Adipocyte (in vitro differentiated cells): Measurements from ENCODE around the gene IRAK3.

Experiments
- DNase-seq: peaks from one replicate; pipeline ENCODE4 v3.0.0-alpha.2; 2015; ENCODE audit warnings: low read depth
- H3K27me3 ChIP-seq: replicated peaks from 2 replicates; pipeline ENCODE4 v1.7.0; 2013; ENCODE audit warnings: mild to moderate bottlenecking, low read length, moderate library complexity; ENCODE audit not compliant: control insufficient read depth, insufficient read depth
- H3K36me3 ChIP-seq: 2 replicates; pipeline ENCODE4 v1.7.0; 2013; ENCODE audit warnings: low read length, mild to moderate bottlenecking, moderate library complexity; ENCODE audit not compliant: control insufficient read depth, insufficient read depth, severe bottlenecking
- H3K4me1 ChIP-seq: 2 replicates; pipeline ENCODE4 v1.7.0; 2013; ENCODE audit warnings: mild to moderate bottlenecking, low read length, moderate library complexity; ENCODE audit not compliant: control insufficient read depth, insufficient read depth
- H3K4me3 ChIP-seq: 2 replicates; pipeline ENCODE4 v1.7.0; 2013; ENCODE audit warnings: mild to moderate bottlenecking, low read length, moderate library complexity
- H3K9ac ChIP-seq: 2 replicates; pipeline ENCODE4 v1.7.0; 2013; ENCODE audit warnings: mild to moderate bottlenecking, low read length, moderate library complexity
- H3K9me3 ChIP-seq: 2 replicates; pipeline ENCODE4 v1.7.0; 2013; ENCODE audit warnings: mild to moderate bottlenecking, low read length, moderate library complexity; ENCODE audit not compliant: control insufficient read depth

The IRAK3 gene

DNA sequence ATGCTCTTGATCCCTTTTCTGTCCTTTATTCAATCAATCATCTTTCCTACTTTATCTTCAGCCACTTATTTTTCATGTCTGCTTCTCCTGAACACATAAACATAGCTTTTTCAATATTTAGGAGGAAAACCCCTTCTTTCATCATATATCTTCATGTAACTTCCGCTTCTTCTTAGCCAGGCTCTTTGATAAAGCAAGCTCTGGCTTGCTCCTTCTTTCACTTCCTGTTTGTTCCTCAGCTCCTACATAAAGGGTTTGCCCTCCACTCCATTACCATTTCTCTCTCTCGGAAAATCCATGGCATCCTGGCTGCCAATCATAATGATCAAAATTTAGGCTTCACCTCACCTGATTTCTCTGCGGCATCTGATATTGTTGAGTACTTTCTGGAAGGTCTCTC is 79.5 kb downstream of the IRAK3 start:
- no peaks in the 10 kb centered on the region for H3K4me1 ChIP-seq
- no peak for DNase-seq
- no peaks in the 10 kb centered on the region for H3K36me3 ChIP-seq
- no peaks in the 10 kb centered on the region for H3K27me3 ChIP-seq
- H3K9ac ChIP-seq = no peak overlapping the region
- no peaks in the 10 kb centered on the region for H3K9me3 ChIP-seq
- H3K4me3 ChIP-seq = no peak overlapping the region

DNA sequence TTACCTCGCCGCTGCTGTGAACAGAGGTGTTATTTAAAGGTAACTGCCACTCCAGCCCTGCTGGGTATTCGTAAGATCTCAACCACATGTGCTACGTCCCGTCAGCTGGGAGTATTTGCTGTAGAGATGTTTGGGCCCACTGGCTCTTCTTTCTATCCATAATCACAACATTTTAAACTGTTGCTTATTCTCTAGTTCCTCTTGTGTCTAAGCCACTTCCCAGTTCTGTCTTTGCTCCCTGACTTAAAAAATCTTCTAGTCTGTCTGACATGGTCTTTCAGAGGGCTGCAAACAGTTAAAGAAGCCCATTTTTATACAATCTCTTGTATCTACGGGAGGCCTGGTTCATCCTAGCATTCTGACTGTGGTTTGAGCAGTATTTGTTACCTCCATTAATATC is 80.1 kb downstream of the IRAK3 start:
- Histone ChIP-seq H3K4me3 (no peak overlapping the region), H3K27me3 (no peaks in the 10 kb centered on the region), H3K9me3 (no peaks in the 10 kb centered on the region), H3K4me1 (no peaks in the 10 kb centered on the region), H3K9ac (no peak overlapping the region), H3K36me3 (no peaks in the 10 kb centered on the region)
- no peak for DNase-seq

DNA sequence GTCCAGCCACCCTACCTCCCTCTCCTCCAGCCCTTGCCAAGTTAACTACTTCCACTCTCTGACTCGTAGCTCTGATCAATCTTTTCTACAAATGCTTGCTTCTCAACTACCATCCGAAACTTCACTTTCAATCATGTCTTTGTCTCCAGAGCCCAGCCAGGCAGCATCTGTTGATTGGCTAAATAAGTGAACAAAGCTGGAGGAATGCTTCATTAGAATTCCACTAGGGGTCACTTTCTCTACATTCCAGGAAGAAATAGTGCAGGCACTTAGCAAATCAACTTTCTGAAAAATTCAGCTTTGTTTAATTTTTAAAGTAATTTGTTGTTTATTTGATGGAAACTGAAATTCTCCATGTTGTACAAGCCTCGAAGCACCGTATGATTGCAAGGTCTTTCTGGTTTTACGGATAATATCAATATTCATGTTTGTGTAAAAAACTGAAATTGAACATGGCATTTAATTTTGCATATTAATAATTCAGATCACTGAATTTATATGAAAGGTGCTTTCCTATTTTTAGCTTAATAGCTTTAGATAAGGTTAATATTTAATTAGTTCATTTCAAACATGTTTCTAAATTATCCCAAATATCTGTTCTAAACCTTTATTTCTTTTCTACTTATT is 80.9 kb downstream of the IRAK3 start:
- H3K36me3 ChIP-seq = no peaks in the 10 kb centered on the region
- H3K27me3 ChIP-seq = no peaks in the 10 kb centered on the region
- no peak overlapping the region for H3K9ac ChIP-seq
- H3K4me1 ChIP-seq = no peaks in the 10 kb centered on the region
- peak; percentile 83 for DNase-seq
- no peaks in the 10 kb centered on the region for H3K9me3 ChIP-seq
- H3K4me3 ChIP-seq = no peak overlapping the region

DNA sequence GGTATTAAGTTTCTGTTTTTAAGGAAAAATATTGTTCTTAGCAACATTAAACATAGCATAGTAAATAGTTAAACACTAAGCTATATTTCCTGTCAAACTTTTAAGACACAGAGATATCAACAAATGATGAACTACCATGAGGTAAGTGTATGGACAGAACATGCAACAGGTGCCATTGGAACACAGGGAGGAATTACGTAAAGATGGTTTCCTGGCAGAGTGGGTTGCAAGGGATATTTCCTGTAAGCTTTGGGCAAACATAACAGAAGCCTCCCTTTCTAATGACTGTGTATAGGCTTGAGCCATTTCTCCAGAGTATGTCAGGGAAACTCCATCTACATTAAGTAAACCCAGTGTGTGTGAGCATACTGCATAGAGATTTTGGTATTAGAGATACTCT is 81.6 kb downstream of the IRAK3 start:
- no peak overlapping the region for H3K4me3 ChIP-seq
- H3K4me1 ChIP-seq = no peaks in the 10 kb centered on the region
- no peaks in the 10 kb centered on the region for H3K36me3 ChIP-seq
- no peak overlapping the region for H3K9ac ChIP-seq
- no peak for DNase-seq
- H3K9me3 ChIP-seq = no peaks in the 10 kb centered on the region
- no peaks in the 10 kb centered on the region for H3K27me3 ChIP-seq

DNA sequence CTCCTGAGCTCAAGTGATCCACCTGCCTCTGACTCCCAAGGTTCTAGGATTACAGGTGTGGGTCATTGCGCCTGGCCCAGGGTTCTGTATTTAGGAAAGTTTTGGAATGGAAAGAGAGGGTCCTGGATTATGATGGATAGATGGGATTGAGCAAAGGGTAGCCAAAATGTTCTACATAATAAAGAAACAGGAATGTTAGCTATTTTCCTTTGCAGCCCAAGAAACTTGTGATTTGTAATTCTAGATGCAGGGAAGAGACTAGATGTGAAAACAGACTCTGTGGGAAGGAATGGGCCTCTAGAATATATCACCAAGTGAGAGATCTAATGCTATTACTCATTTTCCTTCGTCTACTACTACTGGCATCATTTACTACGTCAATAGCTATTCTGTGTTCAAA is 83.6 kb downstream of the IRAK3 start:
- Histone ChIP-seq H3K9me3 (no peaks in the 10 kb centered on the region), H3K4me3 (no peak overlapping the region), H3K4me1 (no peaks in the 10 kb centered on the region), H3K36me3 (no peaks in the 10 kb centered on the region), H3K27me3 (no peaks in the 10 kb centered on the region), H3K9ac (no peak overlapping the region)
- DNase-seq = no peak

DNA sequence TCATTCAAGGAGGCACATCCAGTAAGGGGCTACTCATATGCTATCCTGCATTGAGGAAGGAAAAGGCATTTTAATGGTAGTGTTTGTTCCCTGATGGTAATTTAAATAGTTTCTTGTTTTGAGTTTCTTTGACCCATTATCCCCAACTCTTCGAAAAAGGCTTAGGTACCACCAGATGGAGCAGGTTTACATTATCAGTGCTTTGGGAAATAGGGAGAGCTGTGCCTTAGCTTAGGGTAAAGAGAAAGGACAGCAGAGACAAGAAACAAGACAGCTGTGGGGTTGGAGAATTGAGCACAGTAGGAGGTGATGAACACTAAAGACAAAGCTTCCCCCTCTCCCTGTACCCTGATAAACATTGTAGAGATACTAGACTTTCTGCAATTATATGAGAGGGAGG is 84.1 kb downstream of the IRAK3 start:
- no peaks in the 10 kb centered on the region for H3K27me3 ChIP-seq
- no peak overlapping the region for H3K4me3 ChIP-seq

DNA sequence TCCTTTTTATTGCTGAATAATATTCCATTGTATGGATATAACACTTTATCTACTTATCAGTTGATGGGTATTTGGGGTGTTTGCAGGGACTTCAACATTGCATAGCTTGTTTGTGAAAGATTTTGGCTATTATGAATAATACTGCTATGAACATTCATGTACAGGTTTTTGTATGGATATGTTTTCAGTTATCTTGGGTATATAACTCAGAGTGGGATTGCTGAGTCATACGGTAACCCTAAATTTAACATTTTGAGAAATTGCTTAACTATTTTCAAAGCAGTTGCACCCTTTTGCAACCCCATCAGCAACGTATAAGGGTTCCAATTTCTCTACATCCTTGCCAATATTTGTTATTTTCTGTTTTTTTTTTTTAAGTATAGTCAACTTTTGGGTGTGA is 86.0 kb downstream of the IRAK3 start:
- H3K4me1 ChIP-seq = no peaks in the 10 kb centered on the region
- H3K36me3 ChIP-seq = no peaks in the 10 kb centered on the region
- no peak for DNase-seq
- no peak overlapping the region for H3K4me3 ChIP-seq
- H3K9ac ChIP-seq = no peak overlapping the region
- H3K27me3 ChIP-seq = no peaks in the 10 kb centered on the region
- no peaks in the 10 kb centered on the region for H3K9me3 ChIP-seq

More for the DNA sequence above, 84.1 kb downstream of the IRAK3 start:
- Histone ChIP-seq H3K9me3 (no peaks in the 10 kb centered on the region), H3K36me3 (no peaks in the 10 kb centered on the region), H3K4me1 (no peaks in the 10 kb centered on the region), H3K9ac (no peak overlapping the region)
- no peak for DNase-seq

DNA sequence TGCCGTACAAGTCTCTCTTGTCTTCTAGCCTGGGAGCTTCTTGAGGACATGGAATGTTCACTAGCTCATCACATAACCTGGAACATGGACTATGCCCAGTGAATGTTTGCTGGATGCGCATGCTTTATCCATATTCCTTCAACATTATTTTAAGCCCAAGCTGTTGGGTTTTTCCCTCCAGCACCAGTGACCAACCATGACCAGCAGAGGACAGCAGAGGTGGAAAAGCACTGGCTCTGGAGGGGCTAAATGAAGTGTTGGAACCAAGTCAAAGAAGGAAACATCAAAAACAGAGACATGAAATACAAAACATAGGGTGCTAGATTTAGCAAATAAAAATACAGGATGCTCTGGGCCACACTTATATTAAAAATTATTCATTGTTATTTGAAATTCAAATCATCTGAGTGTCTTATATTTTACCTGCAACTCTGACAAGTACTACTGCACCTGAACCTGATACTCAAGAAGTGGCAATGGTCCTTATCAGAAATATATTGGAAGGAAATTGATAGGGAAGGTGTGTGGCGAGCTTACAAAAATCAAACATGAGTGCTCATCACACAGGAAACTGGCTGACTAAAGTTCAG is 90.2 kb downstream of the IRAK3 start:
- H3K4me3 ChIP-seq = no peak overlapping the region
- H3K9me3 ChIP-seq = no peaks in the 10 kb centered on the region
- no peaks in the 10 kb centered on the region for H3K36me3 ChIP-seq
- DNase-seq = peak; percentile 53
- no peaks in the 10 kb centered on the region for H3K4me1 ChIP-seq
- H3K27me3 ChIP-seq = no peaks in the 10 kb centered on the region
- H3K9ac ChIP-seq = no peak overlapping the region

DNA sequence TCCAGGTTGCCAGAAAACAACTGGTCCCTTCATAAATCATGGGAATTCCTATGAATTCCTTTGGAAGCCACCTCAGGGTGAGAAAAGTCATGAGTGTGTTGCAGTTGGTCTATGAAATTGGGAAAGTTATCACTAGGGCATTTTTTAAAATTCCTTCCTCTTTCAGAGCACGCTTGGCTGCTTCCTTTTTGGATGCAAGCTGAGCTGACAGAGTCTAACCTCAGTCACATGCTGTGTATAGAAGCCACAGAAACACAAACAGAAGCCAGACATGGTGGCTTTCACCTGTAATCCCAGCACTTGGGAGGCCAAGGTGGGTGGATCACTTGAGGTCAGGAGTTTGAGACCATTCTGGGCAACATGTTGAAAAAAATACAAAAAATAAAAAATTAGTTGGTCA is 91.5 kb downstream of the IRAK3 start:
- Histone ChIP-seq H3K27me3 (no peaks in the 10 kb centered on the region), H3K4me3 (no peak overlapping the region), H3K9me3 (no peaks in the 10 kb centered on the region), H3K4me1 (no peaks in the 10 kb centered on the region), H3K9ac (no peak overlapping the region), H3K36me3 (no peaks in the 10 kb centered on the region)
- DNase-seq = no peak

DNA sequence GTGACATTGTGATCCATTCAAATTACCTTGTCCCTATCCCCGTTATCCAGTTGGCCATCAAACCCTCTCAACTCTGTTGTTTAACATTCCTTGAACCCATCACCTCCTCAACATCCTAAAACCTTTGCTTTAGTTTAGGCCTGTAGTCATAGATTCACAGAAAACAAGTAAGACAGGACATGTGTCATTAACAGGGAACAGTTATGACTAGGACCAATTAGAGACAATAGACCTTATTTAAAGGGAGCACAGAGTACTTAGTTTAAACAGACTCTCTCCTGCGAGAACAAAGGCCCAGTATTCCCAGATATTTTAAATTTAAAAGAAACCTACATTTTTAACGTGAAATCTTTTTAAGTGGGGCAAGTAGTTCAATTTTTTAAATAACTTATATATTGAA is 93.2 kb downstream of the IRAK3 start:
- Histone ChIP-seq H3K9me3 (no peaks in the 10 kb centered on the region), H3K9ac (no peak overlapping the region), H3K36me3 (no peaks in the 10 kb centered on the region), H3K27me3 (peaks cover 1% of the 10 kb centered on the region), H3K4me1 (no peaks in the 10 kb centered on the region), H3K4me3 (no peak overlapping the region)
- DNase-seq = no peak

DNA sequence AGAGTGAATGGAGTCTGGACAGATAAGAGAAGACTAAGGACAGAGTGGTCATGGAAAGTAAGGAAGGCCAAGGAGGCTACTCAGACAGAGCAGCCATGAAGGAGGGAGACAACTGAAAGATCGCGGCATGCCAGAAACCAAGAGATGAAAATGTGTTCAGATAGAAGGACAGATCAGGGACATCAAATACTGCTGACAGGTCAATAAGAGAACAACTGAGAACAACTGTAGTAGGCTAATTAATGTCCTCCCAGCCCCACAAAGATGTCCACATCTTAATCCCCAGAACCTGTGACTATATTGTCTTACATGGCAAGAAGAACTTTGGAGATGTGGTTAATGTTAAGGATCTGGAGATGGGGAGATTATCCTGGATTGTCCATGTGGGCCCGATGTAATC is 98.3 kb downstream of the IRAK3 start:
- Histone ChIP-seq H3K36me3 (no peaks in the 10 kb centered on the region), H3K4me3 (no peak overlapping the region), H3K9ac (no peak overlapping the region), H3K4me1 (no peaks in the 10 kb centered on the region), H3K27me3 (peaks cover 9% of the 10 kb centered on the region), H3K9me3 (no peaks in the 10 kb centered on the region)
- no peak for DNase-seq

DNA sequence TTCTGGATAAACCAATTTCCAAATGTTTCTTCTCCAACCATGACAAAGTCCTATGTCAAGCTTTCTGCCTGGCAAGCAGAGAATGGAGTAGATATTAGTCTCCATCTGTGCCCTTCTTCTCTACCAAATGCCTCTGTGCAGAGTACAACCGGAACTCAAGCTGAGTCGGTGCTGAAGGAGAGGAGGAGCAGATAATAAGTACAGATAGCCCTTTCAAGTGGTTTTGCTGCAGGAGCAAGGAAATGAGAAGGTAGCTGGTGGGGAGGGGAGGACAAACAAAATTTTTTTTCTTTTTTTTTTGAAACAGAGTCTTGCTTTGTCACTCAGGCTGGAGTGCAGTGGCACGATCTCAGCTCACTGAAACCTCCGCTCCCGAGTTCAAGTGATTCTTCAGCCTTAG is 99.1 kb downstream of the IRAK3 start:
- DNase-seq = no peak
- Histone ChIP-seq H3K9ac (no peak overlapping the region), H3K27me3 (peaks cover 14% of the 10 kb centered on the region), H3K9me3 (no peaks in the 10 kb centered on the region), H3K36me3 (no peaks in the 10 kb centered on the region), H3K4me3 (no peak overlapping the region), H3K4me1 (no peaks in the 10 kb centered on the region)
